Colon (tissue), 2 donors: Measurements from ENCODE around the gene ANKRD1.

Experiments
- FAIRE-seq: peaks from 2 replicates; lab custom pipeline; 2012; peaks lifted over from hg19 to GRCh38; lab: Jason Lieb, UNC
- donor health status: control.
- donor health status: control.

Gene ANKRD1

GRCh38 chr10:90935581-90936275, 14.8 kb upstream of the ANKRD1 start:
- FAIRE-seq = no peak

GRCh38 chr10:90930971-90931871, 10.3 kb upstream of the ANKRD1 start:
- no peak for FAIRE-seq

- no peak for FAIRE-seq
These were observed 9.4 kb upstream of the ANKRD1 start for GRCh38 chr10:90930070-90930837.

- no peak for FAIRE-seq
These were observed 8.3 kb upstream of the ANKRD1 start for GRCh38 chr10:90929179-90929578.

GRCh38 chr10:90927293-90927692, 6.4 kb upstream of the ANKRD1 start:
- no peak for FAIRE-seq

- no peak for FAIRE-seq
These were observed 4.5 kb upstream of the ANKRD1 start for GRCh38 chr10:90925079-90926029.

GRCh38 chr10:90924552-90924951, 3.7 kb upstream of the ANKRD1 start:
- FAIRE-seq = no peak

GRCh38 chr10:90923111-90923731, 2.3 kb upstream of the ANKRD1 start:
- no peak for FAIRE-seq

- FAIRE-seq = no peak
These were observed 1.0 kb upstream of the ANKRD1 start for GRCh38 chr10:90921906-90922305.

GRCh38 chr10:90919683-90920574, 958 bp downstream of the ANKRD1 start:
- FAIRE-seq = no peak

- no peak for FAIRE-seq
These were observed 2.9 kb downstream of the ANKRD1 start for GRCh38 chr10:90917968-90918318.

- no peak for FAIRE-seq
These were observed 3.5 kb downstream of the ANKRD1 start for GRCh38 chr10:90917238-90917967.

GRCh38 chr10:90916392-90917237, 4.3 kb downstream of the ANKRD1 start:
- no peak for FAIRE-seq

- no peak for FAIRE-seq
These were observed 5.2 kb downstream of the ANKRD1 start for GRCh38 chr10:90915766-90916075.

- FAIRE-seq = no peak
These were observed 5.7 kb downstream of the ANKRD1 start for GRCh38 chr10:90914992-90915765.

- no peak for FAIRE-seq
These were observed 7.0 kb downstream of the ANKRD1 start for GRCh38 chr10:90913774-90914420.

GRCh38 chr10:90912854-90913479, 7.9 kb downstream of the ANKRD1 start:
- no peak for FAIRE-seq
